A673 (cell line): Measurements from ENCODE around the gene BAIAP2L1. TPM values are rescaled to one million over a fixed set of nuclear protein-coding genes. Genes with fewer than 3 reads are reported as not detected.
"Not testable (repeated sequence)": the region's sequence is repeated elsewhere in the genome, so short reads cannot be mapped to it uniquely, and the experiment has no call there.

ENCODE experiments used
- BruUV-seq: library from RNA; stranded (reverse); fragments of 400-500 nt; replicated peaks from 2 replicates; lab custom pipeline; 2021; lab: Mats Ljungman, UMichigan
- CTCF ChIA-PET: fragments of 300-600 bp; sonication (Branson Sonifier 250); formaldehyde crosslinking; loops from one replicate; lab custom pipeline; 2022; ENCODE audit warnings: antibody characterized with exemption; lab: Charles Lee
- POLR2A ChIA-PET: fragments of 300-600 bp; sonication (Branson Sonifier 250); formaldehyde crosslinking; loops from one replicate; lab custom pipeline; 2022; ENCODE audit warnings: antibody characterized with exemption; ENCODE audit not compliant: low non-redundant PET; lab: Charles Lee
- DNase-seq: peaks from one replicate; pipeline ENCODE4 v3.0.0-alpha.2; 2015; ENCODE audit warnings: low spot score
- H3K27ac ChIP-seq: fragments of 200-600 bp; sonication (generic); 2 replicates; pipeline ENCODE4 v1.5.1; 2016; ENCODE audit warnings: mixed run types, low read depth, mild to moderate bottlenecking, mixed read lengths, antibody characterized with exemption, low read length; ENCODE audit not compliant: poor library complexity, severe bottlenecking
- H3K27me3 ChIP-seq: fragments of 200-600 bp; sonication (generic); replicated peaks from 2 replicates; pipeline ENCODE4 v1.6.1; 2017; ENCODE audit warnings: mixed run types, low read depth, mild to moderate bottlenecking, mixed read lengths, antibody characterized with exemption, low read length; ENCODE audit not compliant: insufficient read depth, poor library complexity
- H3K36me3 ChIP-seq: fragments of 200-600 bp; sonication (generic); 2 replicates; pipeline ENCODE4 v1.6.1; 2016; ENCODE audit warnings: mixed run types, mild to moderate bottlenecking, mixed read lengths, antibody characterized with exemption, low read length; ENCODE audit not compliant: insufficient read depth, poor library complexity, severe bottlenecking
- H3K4me1 ChIP-seq: fragments of 200-600 bp; sonication (generic); 2 replicates; pipeline ENCODE4 v1.6.1; 2017; ENCODE audit warnings: mixed run types, mild to moderate bottlenecking, mixed read lengths, antibody characterized with exemption, low read length; ENCODE audit not compliant: insufficient read depth, poor library complexity, severe bottlenecking
- H3K4me3 ChIP-seq: fragments of 200-600 bp; sonication (generic); 2 replicates; pipeline ENCODE4 v1.5.1; 2016; ENCODE audit warnings: low read depth, mixed run types, mild to moderate bottlenecking, mixed read lengths, low read length; ENCODE audit not compliant: poor library complexity, severe bottlenecking
- H3K9me3 ChIP-seq: fragments of 200-600 bp; sonication (generic); 2 replicates; pipeline ENCODE4 v1.6.1; 2016; ENCODE audit warnings: mixed run types, low read depth, mild to moderate bottlenecking, mixed read lengths, antibody characterized with exemption, low read length; ENCODE audit not compliant: poor library complexity, severe bottlenecking
- EZH2 ChIP-seq: fragments of 200-600 bp; sonication (generic); IDR thresholded peaks from 2 replicates; pipeline ENCODE4 v1.6.1; 2017; ENCODE audit warnings: borderline replicate concordance, low read depth, mild to moderate bottlenecking, mixed read lengths, antibody characterized with exemption, low read length; ENCODE audit not compliant: poor library complexity, severe bottlenecking
- intact Hi-C: fragments of 100-400 bp; cut with micrococcal nuclease; formaldehyde crosslinking; loops from one replicate; pipeline ENCODE4 v1.10.0; 2022; ENCODE audit not compliant: unreplicated experiment
- total RNA-seq: library from RNA; stranded (reverse); gene quantifications from 2 replicates; pipeline ENCODE4 v1.2.3, GENCODE V29; 2021
- TF ChIP-seq, protein P1 (sequence below): fragments of 300-800, 200-600 bp; sonication (generic); conservative IDR thresholded peaks from 2 replicates; pipeline ENCODE4 v1.5.1; 2017; ENCODE audit warnings: low read depth, mild to moderate bottlenecking, antibody characterized with exemption, low read length, moderate library complexity, mixed read lengths

The BAIAP2L1 gene
- total RNA-seq, 1 experiment from 2014 or later = 0.77 TPM

DNA sequence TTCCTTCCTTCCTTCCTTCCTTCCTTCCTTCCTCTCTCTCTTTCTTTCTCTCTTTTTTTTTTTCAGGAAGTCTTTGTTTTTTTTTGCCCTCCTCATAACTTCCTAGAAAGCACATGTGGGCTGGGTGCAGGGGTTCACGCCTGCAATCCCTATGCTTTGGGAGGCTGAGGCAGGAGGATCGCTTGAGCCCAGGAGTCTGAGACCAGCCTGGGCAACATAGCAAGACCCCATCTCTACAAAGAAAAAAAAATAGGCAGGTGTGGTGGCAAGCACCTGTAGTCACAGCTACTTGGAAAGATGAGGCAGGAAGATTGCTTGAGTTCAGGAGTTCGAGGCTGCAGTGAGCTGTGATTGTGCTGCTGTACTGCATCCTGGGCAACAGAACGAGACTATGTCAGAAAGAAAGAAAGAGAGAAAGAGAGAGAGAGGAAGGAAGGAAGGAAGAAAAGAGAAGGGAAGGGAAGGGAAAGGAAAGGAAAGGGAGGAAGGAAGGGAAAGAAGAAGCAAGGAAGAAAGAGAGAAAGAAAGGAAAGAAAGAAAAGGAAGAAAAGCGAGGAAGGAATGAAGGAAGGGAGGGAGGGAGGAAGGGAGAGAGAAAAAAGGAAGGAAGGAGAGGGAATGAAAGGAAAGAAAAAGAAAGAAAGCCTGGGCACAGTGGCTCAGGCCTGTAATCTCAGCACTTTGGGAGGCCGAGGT lies 13.5 kb upstream of the BAIAP2L1 start:
- no peak for DNase-seq
- BruUV-seq = no TSS peak
- no peak for TF ChIP-seq EZH2
- TF ChIP-seq, protein P1, sequence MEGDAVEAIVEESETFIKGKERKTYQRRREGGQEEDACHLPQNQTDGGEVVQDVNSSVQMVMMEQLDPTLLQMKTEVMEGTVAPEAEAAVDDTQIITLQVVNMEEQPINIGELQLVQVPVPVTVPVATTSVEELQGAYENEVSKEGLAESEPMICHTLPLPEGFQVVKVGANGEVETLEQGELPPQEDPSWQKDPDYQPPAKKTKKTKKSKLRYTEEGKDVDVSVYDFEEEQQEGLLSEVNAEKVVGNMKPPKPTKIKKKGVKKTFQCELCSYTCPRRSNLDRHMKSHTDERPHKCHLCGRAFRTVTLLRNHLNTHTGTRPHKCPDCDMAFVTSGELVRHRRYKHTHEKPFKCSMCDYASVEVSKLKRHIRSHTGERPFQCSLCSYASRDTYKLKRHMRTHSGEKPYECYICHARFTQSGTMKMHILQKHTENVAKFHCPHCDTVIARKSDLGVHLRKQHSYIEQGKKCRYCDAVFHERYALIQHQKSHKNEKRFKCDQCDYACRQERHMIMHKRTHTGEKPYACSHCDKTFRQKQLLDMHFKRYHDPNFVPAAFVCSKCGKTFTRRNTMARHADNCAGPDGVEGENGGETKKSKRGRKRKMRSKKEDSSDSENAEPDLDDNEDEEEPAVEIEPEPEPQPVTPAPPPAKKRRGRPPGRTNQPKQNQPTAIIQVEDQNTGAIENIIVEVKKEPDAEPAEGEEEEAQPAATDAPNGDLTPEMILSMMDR = no peak
- POLR2A ChIA-PET = no interaction called here
- Histone ChIP-seq H3K27me3 (no peaks in the 10 kb centered on the region), H3K36me3 (no peaks in the 10 kb centered on the region), H3K9me3 (no peaks in the 10 kb centered on the region), H3K4me3 (no peak overlapping the region), H3K27ac (no peak overlapping the region), H3K4me1 (no peaks in the 10 kb centered on the region)
- CTCF ChIA-PET = no interaction called here
- intact Hi-C loops = no loop called here

DNA sequence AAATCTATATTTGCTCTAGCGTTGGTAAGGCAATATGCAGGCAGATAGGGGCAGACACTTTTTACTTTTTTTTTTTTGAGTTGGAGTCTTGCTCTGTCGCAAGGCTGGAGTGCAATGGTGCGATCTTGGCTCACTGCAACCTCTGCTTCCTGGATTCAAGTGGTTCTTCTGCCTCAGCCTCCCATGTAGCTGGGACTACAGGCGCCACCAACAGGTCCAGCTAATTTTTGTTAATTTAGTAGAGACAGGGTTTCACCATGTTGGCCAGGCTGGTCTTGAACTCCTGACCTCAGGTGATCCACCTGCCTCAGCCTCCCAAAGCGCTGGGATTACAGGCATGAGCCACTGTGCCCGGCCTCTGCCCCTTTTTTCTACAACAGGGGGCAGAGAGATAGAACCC lies 12.8 kb upstream of the BAIAP2L1 start:
- intact Hi-C loops, H3K27me3 ChIP-seq, CTCF ChIA-PET, H3K4me3 ChIP-seq, H3K4me1 ChIP-seq, H3K27ac ChIP-seq, H3K36me3 ChIP-seq, DNase-seq, POLR2A ChIA-PET, H3K9me3 ChIP-seq, BruUV-seq: not testable (repeated sequence)

DNA sequence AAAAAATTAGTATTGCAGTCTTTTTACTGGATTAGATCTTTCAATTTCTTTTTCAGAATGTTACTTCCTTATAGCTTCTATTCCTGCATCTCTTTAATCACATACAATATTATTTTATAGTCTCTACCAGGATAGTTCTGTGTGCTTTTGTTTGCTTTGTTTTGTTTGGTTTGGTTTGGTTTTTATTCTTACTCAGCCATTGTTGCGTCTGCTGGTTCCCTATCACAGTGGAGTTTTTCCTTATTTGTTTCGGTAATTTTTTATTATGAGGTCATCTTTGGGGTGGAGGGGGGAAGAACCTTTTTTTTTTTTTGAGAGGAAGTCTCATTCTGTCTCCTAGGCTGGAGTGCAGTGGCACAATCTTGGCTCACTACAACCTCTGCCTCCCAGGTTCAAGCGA lies 9.0 kb upstream of the BAIAP2L1 start:
- Histone ChIP-seq H3K36me3 (no peaks in the 10 kb centered on the region), H3K4me3 (no peak overlapping the region), H3K27me3 (no peaks in the 10 kb centered on the region), H3K27ac (no peak overlapping the region), H3K4me1 (no peaks in the 10 kb centered on the region), H3K9me3 (no peaks in the 10 kb centered on the region)
- POLR2A ChIA-PET = no interaction called here
- BruUV-seq = no TSS peak
- no peak for DNase-seq
- TF ChIP-seq EZH2 = no peak
- TF ChIP-seq, protein P1 = no peak
- intact Hi-C loops = no loop called here
- CTCF ChIA-PET = no interaction called here

DNA sequence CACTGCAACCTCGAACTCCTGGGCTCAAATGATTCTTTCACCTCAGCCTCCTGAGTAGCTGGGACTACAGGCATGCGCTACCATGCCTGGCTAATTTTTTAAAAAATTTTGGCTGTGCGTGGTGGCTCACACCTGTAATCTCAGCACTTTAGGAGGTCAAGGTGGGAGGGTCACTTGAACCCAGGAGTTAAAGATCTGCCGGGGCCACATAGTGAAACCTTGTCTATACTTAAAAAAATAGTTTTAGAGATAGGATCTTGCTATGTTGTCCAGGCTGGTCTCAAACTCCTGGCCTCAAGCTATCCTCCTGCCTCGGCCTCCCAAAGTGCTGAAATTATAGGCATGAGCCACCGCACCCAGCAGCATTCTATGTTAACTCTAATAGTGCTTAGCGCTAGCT lies 7.3 kb upstream of the BAIAP2L1 start:
- BruUV-seq, H3K36me3 ChIP-seq, DNase-seq, H3K27me3 ChIP-seq, H3K27ac ChIP-seq, H3K9me3 ChIP-seq, H3K4me1 ChIP-seq, H3K4me3 ChIP-seq, POLR2A ChIA-PET, CTCF ChIA-PET, intact Hi-C loops: not testable (repeated sequence)
